GM12878 (cell line): Measurements from ENCODE around the gene GALNT9. TPM values are rescaled to one million over a fixed set of nuclear protein-coding genes. Genes with fewer than 3 reads are reported as not detected.

Source experiments
- ATAC-seq: fragments of 200-7000 bp; cut with Tn5 transposase; 3 replicates; pipeline ENCODE4 v1.9.1; 2020; ENCODE audit warnings: mild to moderate bottlenecking, moderate library complexity
- BruUV-seq: library from RNA; stranded (reverse); fragments of 400-500 nt; replicated peaks from 2 replicates; lab custom pipeline; 2021; lab: Mats Ljungman, UMichigan
- CTCF ChIA-PET: fragments of 300-600 bp; sonication (Branson Sonifier 250); formaldehyde crosslinking; extraction: SDS; loops from one replicate; lab custom pipeline; 2021; ENCODE audit warnings: inconsistent platforms; lab: Yijun Ruan, JAX
- POLR2A ChIA-PET: fragments of 350-600 bp; formaldehyde crosslinking; extraction: SDS; loops from one replicate; lab custom pipeline; 2021; ENCODE audit warnings: inconsistent platforms; lab: Charles Lee
- RAD21 ChIA-PET: fragments of 300-600 bp; sonication (Branson Sonifier 250); formaldehyde crosslinking; loops from one replicate; lab custom pipeline; 2023; ENCODE audit warnings: antibody characterized with exemption; ENCODE audit not compliant: unreplicated experiment; lab: Charles Lee
- SMC1A ChIA-PET: fragments of 300-600 bp; sonication (Branson Sonifier 250); formaldehyde crosslinking; loops from one replicate; lab custom pipeline; 2023; ENCODE audit not compliant: unreplicated experiment, uncharacterized antibody; lab: Charles Lee
- DNase-seq: peaks from one replicate; pipeline ENCODE4 v3.0.0-alpha.2; 2011; ENCODE audit warnings: low read depth, low spot score
- FAIRE-seq: peaks from 3 replicates; lab custom pipeline; 2011; peaks lifted over from hg19 to GRCh38; lab: Jason Lieb, UNC
- H2AFZ ChIP-seq: 2 replicates; pipeline ENCODE4 v1.6.0; 2011; ENCODE audit warnings: low read depth, low read length, control low read depth; ENCODE audit not compliant: control insufficient read depth
- H3K27ac ChIP-seq: 2 replicates; pipeline ENCODE4 v1.5.1; 2011; ENCODE audit warnings: control low read depth; ENCODE audit not compliant: control insufficient read depth, insufficient read depth
- H3K27me3 ChIP-seq, 2 experiments: replicated peaks in 1 of 2; 2 replicates each; pipeline versions ENCODE4 v1.6.0 to v1.6.1; 2011; ENCODE audit warnings: low read length in 1 of 2; ENCODE audit not compliant: control insufficient read depth in 2 of 2, insufficient read depth in 2 of 2
- H3K36me3 ChIP-seq, 2 experiments: 2 replicates each; pipeline ENCODE4 v1.5.1; 2011; ENCODE audit warnings: low read length in 1 of 2; ENCODE audit not compliant: control insufficient read depth in 2 of 2, insufficient read depth in 2 of 2
- H3K4me1 ChIP-seq: 2 replicates; pipeline ENCODE4 v1.6.1; 2011; ENCODE audit warnings: mild to moderate bottlenecking, low read length, moderate library complexity, mixed read lengths; ENCODE audit not compliant: control insufficient read depth, insufficient read depth
- H3K4me2 ChIP-seq: 2 replicates; pipeline ENCODE4 v1.6.0; 2011; ENCODE audit warnings: control low read depth; ENCODE audit not compliant: control insufficient read depth, insufficient read depth
- H3K4me3 ChIP-seq: fragments of 200-600 bp; sonication (generic); 2 replicates; pipeline ENCODE4 v1.5.1; 2016
- H3K79me2 ChIP-seq: 2 replicates; pipeline ENCODE4 v1.6.0; 2011; ENCODE audit warnings: low read length; ENCODE audit not compliant: control insufficient read depth, insufficient read depth
- H3K9ac ChIP-seq: 2 replicates; pipeline ENCODE4 v1.8.0; 2011; ENCODE audit warnings: low read length, control low read depth, mixed read lengths; ENCODE audit not compliant: control insufficient read depth, insufficient read depth
- H3K9me3 ChIP-seq: replicated peaks from 3 replicates; pipeline ENCODE4 v1.5.1; 2011; ENCODE audit warnings: mild to moderate bottlenecking, low read length; ENCODE audit not compliant: control insufficient read depth, insufficient read depth
- H4K20me1 ChIP-seq: 2 replicates; pipeline ENCODE4 v1.6.0; 2011; ENCODE audit not compliant: control insufficient read depth, insufficient read depth
- MTA3 ChIP-seq: IDR thresholded peaks from 2 replicates; pipeline ENCODE4 v1.6.1; 2012; ENCODE audit warnings: low read length, inconsistent platforms, borderline replicate concordance
- NFXL1 ChIP-seq: fragments of 450-650 bp; IDR thresholded peaks from 2 replicates; pipeline ENCODE4 v1.6.1; 2017; ENCODE audit warnings: antibody characterized with exemption, mild to moderate bottlenecking, borderline replicate concordance
- POLR2AphosphoS2 ChIP-seq: IDR thresholded peaks from 2 replicates; pipeline ENCODE4 v1.6.1; 2011; ENCODE audit warnings: low read depth, mild to moderate bottlenecking, low read length, improper control_type of control experiment, moderate library complexity
- POLR2AphosphoS5 ChIP-seq: IDR thresholded peaks from 2 replicates; pipeline ENCODE4 v1.6.1; 2011; ENCODE audit warnings: mild to moderate bottlenecking, low read length, inconsistent platforms
- RB1 ChIP-seq: fragments of 450-650 bp; formaldehyde crosslinking; IDR thresholded peaks from 2 replicates; pipeline ENCODE4 v1.6.1; 2017; ENCODE audit warnings: mild to moderate bottlenecking, borderline replicate concordance
- RCOR1 ChIP-seq: conservative IDR thresholded peaks from 2 replicates; pipeline ENCODE4 v1.6.1; 2012; ENCODE audit warnings: low read depth, low read length, improper control_type of control experiment
- SMAD1 ChIP-seq: fragments of 450-650 bp; IDR thresholded peaks from 2 replicates; pipeline ENCODE4 v1.6.1; 2018; ENCODE audit warnings: mild to moderate bottlenecking, low read depth; ENCODE audit not compliant: partially characterized antibody
- SMC3 ChIP-seq: IDR thresholded peaks from 2 replicates; pipeline ENCODE4 v1.6.1; 2011; ENCODE audit warnings: low read length, improper control_type of control experiment, borderline replicate concordance
- TCF3 ChIP-seq: IDR thresholded peaks from 2 replicates; pipeline ENCODE4 v1.6.1; 2012; ENCODE audit warnings: low read depth, mild to moderate bottlenecking, low read length, borderline replicate concordance; ENCODE audit not compliant: insufficient read depth
- ZNF24 ChIP-seq: fragments of 450-650 bp; IDR thresholded peaks from 2 replicates; pipeline ENCODE4 v1.6.1; 2017; ENCODE audit warnings: antibody characterized with exemption, mild to moderate bottlenecking
- WGBS: methylation state at CpG from one replicate; pipeline ENCODE4 v1.1.6; 2016; ENCODE audit warnings: low lambda C conversion rate; ENCODE audit not compliant: insufficient replicate concordance, insufficient coverage; ENCODE audit errors: missing lambda C conversion rate; 5-methylcytosine and 5-hydroxymethylcytosine counted together
- in situ Hi-C: fragments of 300-500 bp; cut with MboI; formaldehyde crosslinking; loops from 9 replicates; pipeline ENCODE4 v1.14.3; 2018; ENCODE audit warnings: mixed read lengths
- intact Hi-C: fragments of 100-400 bp; cut with micrococcal nuclease; formaldehyde crosslinking; loops from one replicate; pipeline ENCODE4 v1.14.2; 2022; ENCODE audit not compliant: unreplicated experiment
- polyA plus RNA-seq, 11 experiments: library from polyadenylated mRNA; depleted of rRNA in 4 of 11; unstranded in 6 of 11; stranded (reverse) in 5 of 11; fragments of >200 nt; fragmentation: Nextera tagmentation in 4 of 11; fragmentation: Illumina TruSeq in 1 of 11; extraction: Ambion mirVana in 4 of 11; extraction: Trizol in 1 of 11; gene quantifications; 1 replicate in 1 of 11; 2 replicates in 10 of 11; pipeline versions ENCODE4 v1.2.1 to v1.2.3, GENCODE V29; 2011 to 2016; ENCODE audit warnings: inconsistent platforms in 2 of 11, missing spikeins in 2 of 11, low read depth in 1 of 11
- total RNA-seq, 4 experiments: library from RNA; depleted of rRNA in 3 of 4; stranded (reverse); fragments of >200 nt in 3 of 4; fragmentation: Illumina TruSeq in 1 of 4; extraction: Trizol in 1 of 4; gene quantifications; 2 replicates each; pipeline versions ENCODE4 v1.2.1 to v1.2.3, GENCODE V29; 2013 to 2021
- TF ChIP-seq, protein P1 (sequence below): fragments of 450-650 bp; IDR thresholded peaks from 2 replicates; pipeline ENCODE4 v1.6.1; 2017; ENCODE audit warnings: mild to moderate bottlenecking, moderate library complexity
- TF ChIP-seq, protein P2 (sequence below): IDR thresholded peaks from 2 replicates; pipeline ENCODE4 v1.6.1; 2011; ENCODE audit warnings: low read depth, mild to moderate bottlenecking, low read length, moderate library complexity, borderline replicate concordance; ENCODE audit errors: extremely low read depth

Gene GALNT9
- total and polyA plus RNA-seq, 10 of the 15 experiments (the other 5 are each of a cell fraction or from before 2014, with no cell fraction given), result 0.04 TPM; not detected in 9

DNA sequence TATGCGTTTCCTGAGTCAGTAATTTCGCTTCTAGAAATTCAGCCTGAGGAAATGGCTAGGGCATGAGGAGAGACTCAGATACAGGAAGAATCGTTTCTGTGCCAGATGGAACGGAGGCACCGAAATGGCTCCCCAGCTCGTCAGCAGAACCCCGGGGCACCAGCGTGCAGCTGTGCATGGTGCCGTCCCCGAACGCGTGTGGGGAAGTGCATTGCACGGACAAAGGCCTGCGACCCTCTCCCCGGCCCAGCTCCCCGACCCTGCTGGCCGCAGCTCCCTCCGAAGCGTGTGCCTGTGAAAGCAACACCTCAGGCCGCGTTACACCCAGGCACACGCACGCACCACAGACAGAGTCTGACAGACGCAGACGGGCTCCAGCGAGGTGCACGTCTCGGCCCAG lies 102.3 kb downstream of the GALNT9 start:
- no peaks in the 10 kb centered on the region for H3K4me1 ChIP-seq
- intact Hi-C loops, result no loop called here
- FAIRE-seq, result no peak
- no peak overlapping the region for H2AFZ ChIP-seq
- no peak for TF ChIP-seq TCF3
- TF ChIP-seq, all 136 proteins: peak for 0
- ChIA-PET POLR2A (no interaction called here), CTCF (no interaction called here), RAD21 (no interaction called here), SMC1A (no interaction called here)
- no peaks in the 10 kb centered on the region for H3K36me3 ChIP-seq
- ATAC-seq, result no peak
- no peak for DNase-seq
- H3K27me3 ChIP-seq, result no peaks in the 10 kb centered on the region
- H4K20me1 ChIP-seq, result no peaks in the 10 kb centered on the region
- no peak overlapping the region for H3K4me2 ChIP-seq
- H3K9me3 ChIP-seq, result no peaks in the 10 kb centered on the region; the same call in 1 of the 3 replicates
- in situ Hi-C loops, result no loop called here
- BruUV-seq, result no TSS peak
- no peak overlapping the region for H3K4me3 ChIP-seq
- no peak overlapping the region for H3K27ac ChIP-seq
- H3K79me2 ChIP-seq, result no peaks in the 10 kb centered on the region
- 70% methylated on average over 28 of the region's 28 CpGs for WGBS
- H3K9ac ChIP-seq, result no peak overlapping the region

DNA sequence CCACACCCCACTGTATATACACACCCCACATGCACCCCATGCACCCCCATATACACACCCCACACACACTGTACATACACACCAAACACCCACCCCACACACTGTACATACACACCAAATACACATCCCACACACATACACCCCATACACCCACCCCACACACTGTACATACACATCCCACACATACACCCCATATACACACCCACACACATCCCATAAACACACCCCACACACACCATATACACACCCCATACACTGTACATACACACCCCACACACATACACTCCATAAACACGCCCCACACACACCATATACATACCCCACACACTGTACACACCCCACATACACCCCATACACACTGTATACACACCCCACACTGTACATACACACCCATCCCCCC lies 102.8 kb downstream of the GALNT9 start:
- POLR2A ChIA-PET, result no interaction called here
- no peak for ATAC-seq

More for the DNA sequence above, 102.8 kb downstream of the GALNT9 start:
- Histone ChIP-seq H3K27me3 (no peaks in the 10 kb centered on the region), H3K9me3 (no peaks in the 10 kb centered on the region; the same call in 1 of the 3 replicates), H3K79me2 (no peaks in the 10 kb centered on the region), H3K4me3 (no peak overlapping the region), H3K27ac (no peak overlapping the region), H3K9ac (no peak overlapping the region), H2AFZ (no peak overlapping the region), H4K20me1 (no peaks in the 10 kb centered on the region), H3K4me2 (no peak overlapping the region), H3K36me3 (no peaks in the 10 kb centered on the region), H3K4me1 (no peaks in the 10 kb centered on the region)
- SMC1A ChIA-PET, result no interaction called here
- TF ChIP-seq, protein P1, sequence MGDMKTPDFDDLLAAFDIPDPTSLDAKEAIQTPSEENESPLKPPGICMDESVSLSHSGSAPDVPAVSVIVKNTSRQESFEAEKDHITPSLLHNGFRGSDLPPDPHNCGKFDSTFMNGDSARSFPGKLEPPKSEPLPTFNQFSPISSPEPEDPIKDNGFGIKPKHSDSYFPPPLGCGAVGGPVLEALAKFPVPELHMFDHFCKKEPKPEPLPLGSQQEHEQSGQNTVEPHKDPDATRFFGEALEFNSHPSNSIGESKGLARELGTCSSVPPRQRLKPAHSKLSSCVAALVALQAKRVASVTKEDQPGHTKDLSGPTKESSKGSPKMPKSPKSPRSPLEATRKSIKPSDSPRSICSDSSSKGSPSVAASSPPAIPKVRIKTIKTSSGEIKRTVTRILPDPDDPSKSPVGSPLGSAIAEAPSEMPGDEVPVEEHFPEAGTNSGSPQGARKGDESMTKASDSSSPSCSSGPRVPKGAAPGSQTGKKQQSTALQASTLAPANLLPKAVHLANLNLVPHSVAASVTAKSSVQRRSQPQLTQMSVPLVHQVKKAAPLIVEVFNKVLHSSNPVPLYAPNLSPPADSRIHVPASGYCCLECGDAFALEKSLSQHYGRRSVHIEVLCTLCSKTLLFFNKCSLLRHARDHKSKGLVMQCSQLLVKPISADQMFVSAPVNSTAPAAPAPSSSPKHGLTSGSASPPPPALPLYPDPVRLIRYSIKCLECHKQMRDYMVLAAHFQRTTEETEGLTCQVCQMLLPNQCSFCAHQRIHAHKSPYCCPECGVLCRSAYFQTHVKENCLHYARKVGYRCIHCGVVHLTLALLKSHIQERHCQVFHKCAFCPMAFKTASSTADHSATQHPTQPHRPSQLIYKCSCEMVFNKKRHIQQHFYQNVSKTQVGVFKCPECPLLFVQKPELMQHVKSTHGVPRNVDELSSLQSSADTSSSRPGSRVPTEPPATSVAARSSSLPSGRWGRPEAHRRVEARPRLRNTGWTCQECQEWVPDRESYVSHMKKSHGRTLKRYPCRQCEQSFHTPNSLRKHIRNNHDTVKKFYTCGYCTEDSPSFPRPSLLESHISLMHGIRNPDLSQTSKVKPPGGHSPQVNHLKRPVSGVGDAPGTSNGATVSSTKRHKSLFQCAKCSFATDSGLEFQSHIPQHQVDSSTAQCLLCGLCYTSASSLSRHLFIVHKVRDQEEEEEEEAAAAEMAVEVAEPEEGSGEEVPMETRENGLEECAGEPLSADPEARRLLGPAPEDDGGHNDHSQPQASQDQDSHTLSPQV, result no peak
- TF ChIP-seq RB1 (no peak), SMC3 (no peak), POLR2AphosphoS5 (no peak), POLR2AphosphoS2 (no peak), MTA3 (no peak), NFXL1 (no peak), RCOR1 (no peak), SMAD1 (no peak), ZNF24 (no peak)
- TF ChIP-seq, protein P2, sequence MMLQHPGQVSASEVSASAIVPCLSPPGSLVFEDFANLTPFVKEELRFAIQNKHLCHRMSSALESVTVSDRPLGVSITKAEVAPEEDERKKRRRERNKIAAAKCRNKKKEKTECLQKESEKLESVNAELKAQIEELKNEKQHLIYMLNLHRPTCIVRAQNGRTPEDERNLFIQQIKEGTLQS, result no peak
- no peak for DNase-seq
- CTCF ChIA-PET, result no interaction called here
- in situ Hi-C loops (no loop called here), intact Hi-C loops (no loop called here)
- WGBS, result 0% methylated on average over 1 of the region's 1 CpG
- RAD21 ChIA-PET, result no interaction called here
- no peak for FAIRE-seq
- no TSS peak for BruUV-seq
